SK-N-SH treated with all-trans-retinoic acid at 6 μM for 48 hours (cell line): ENCODE measurements around the gene RFC2.

Source experiments
- ATAC-seq: fragments of 200-7000 bp; cut with Tn5 transposase; 3 replicates; pipeline ENCODE4 v1.9.1; 2020; ENCODE audit warnings: mild to moderate bottlenecking, moderate library complexity
- ARNTL ChIP-seq: fragments of 450-650 bp; formaldehyde crosslinking; IDR thresholded peaks from 2 replicates; pipeline ENCODE4 v1.5.0; 2020; ENCODE audit warnings: low read depth, mild to moderate bottlenecking, moderate library complexity, borderline replicate concordance
- CREB5 ChIP-seq: fragments of 250-450 bp; sonication (Bioruptor Pico); IDR thresholded peaks from 2 replicates; pipeline ENCODE4 v1.5.1; 2020; ENCODE audit warnings: low read depth, mild to moderate bottlenecking, moderate library complexity
- CSDC2 ChIP-seq: fragments of 250-450 bp; sonication (Bioruptor Pico); IDR thresholded peaks from 2 replicates; pipeline ENCODE4 v1.5.0; 2020; ENCODE audit warnings: mild to moderate bottlenecking, moderate library complexity
- ESRRG ChIP-seq: fragments of 250-450 bp; sonication (Bioruptor Pico); IDR thresholded peaks from 2 replicates; pipeline ENCODE4 v1.6.1; 2021; ENCODE audit warnings: mild to moderate bottlenecking
- GLIS3 ChIP-seq: fragments of 250-450 bp; sonication (Bioruptor Pico); IDR thresholded peaks from 2 replicates; pipeline ENCODE4 v1.5.0; 2020; ENCODE audit warnings: mild to moderate bottlenecking, moderate library complexity
- PATZ1 ChIP-seq: fragments of 250-450 bp; sonication (Bioruptor Pico); IDR thresholded peaks from 2 replicates; pipeline ENCODE4 v1.8.0; 2020; ENCODE audit warnings: mild to moderate bottlenecking, moderate library complexity, borderline replicate concordance
- PPARA ChIP-seq: fragments of 250-450 bp; sonication (Bioruptor Pico); IDR thresholded peaks from 2 replicates; pipeline ENCODE4 v1.5.0; 2020; ENCODE audit warnings: mild to moderate bottlenecking, borderline replicate concordance
- RARB ChIP-seq: fragments of 250-450 bp; sonication (Bioruptor Pico); IDR thresholded peaks from 2 replicates; pipeline ENCODE4 v1.8.0; 2021; ENCODE audit warnings: mild to moderate bottlenecking, moderate library complexity
- ZC3H10 ChIP-seq: fragments of 250-450 bp; sonication (Bioruptor Pico); IDR thresholded peaks from 2 replicates; pipeline ENCODE4 v1.5.1; 2021; ENCODE audit warnings: mild to moderate bottlenecking, moderate library complexity
- ZNF565 ChIP-seq: fragments of 450-650 bp; formaldehyde crosslinking; conservative IDR thresholded peaks from 2 replicates; pipeline ENCODE4 v1.5.0; 2020; ENCODE audit warnings: low read depth, mild to moderate bottlenecking, moderate library complexity
- ZNF70 ChIP-seq: fragments of 450-650 bp; formaldehyde crosslinking; IDR thresholded peaks from 2 replicates; pipeline ENCODE4 v1.5.0; 2020; ENCODE audit warnings: mild to moderate bottlenecking, moderate library complexity

The RFC2 gene

GRCh38 chr7:74183142-74183541, 71.1 kb downstream of the RFC2 start (continued):
- TF ChIP-seq GLIS3 (CRISPR knock-in tag) (no peak), PPARA (CRISPR knock-in tag) (no peak), RARB (CRISPR knock-in tag) (no peak)

- TF ChIP-seq CREB5 (CRISPR knock-in tag), result no peak
- ATAC-seq, result no peak; the same call in 2 of the 3 replicates
These were observed 71.6 kb downstream of the RFC2 start for GRCh38 chr7:74182453-74183090.

GRCh38 chr7:74181821-74182220, 72.4 kb downstream of the RFC2 start:
- TF ChIP-seq ESRRG (CRISPR knock-in tag) (no peak), PPARA (CRISPR knock-in tag) (no peak), ZNF565 (CRISPR knock-in tag) (no peak), CSDC2 (CRISPR knock-in tag) (no peak), ZC3H10 (CRISPR knock-in tag) (no peak), ARNTL (CRISPR knock-in tag) (no peak), GLIS3 (CRISPR knock-in tag) (no peak), CREB5 (CRISPR knock-in tag) (no peak), ZNF70 (CRISPR knock-in tag) (no peak), PATZ1 (CRISPR knock-in tag) (no peak)
- no peak for ATAC-seq
